Stimulated activated naive CD8-positive, alpha-beta T cell treated with anti-CD3 and anti-CD28 coated beads, Interleukin-15, amount 100 ng/mL, for 72 hours (primary cell): ENCODE data around the gene ITGA1.

Experiments
- ATAC-seq: fragments of 150-1000 bp; cut with Tn5 transposase; 2 replicates; pipeline ENCODE4 v1.10.0; 2021; ENCODE audit warnings: mild to moderate bottlenecking, moderate library complexity
- DNase-seq, 2 donors: peaks; one replicate each; pipeline ENCODE4 v3.0.0; 2021 to 2022
- H3K27ac Mint-ChIP-seq, 2 donors: one replicate each; pipeline ENCODE4 v1.8.0; 2022; ENCODE audit warnings: mild to moderate bottlenecking in 2 of 2, mixed read lengths in 2 of 2, moderate library complexity in 2 of 2
- H3K27me3 Mint-ChIP-seq: one replicate; pipeline ENCODE4 v1.8.0; 2022; ENCODE audit warnings: mixed read lengths
- H3K4me1 Mint-ChIP-seq: one replicate; pipeline ENCODE4 v1.8.0; 2022; ENCODE audit warnings: mild to moderate bottlenecking, mixed read lengths
- H3K4me3 Mint-ChIP-seq, 2 donors: one replicate each; pipeline ENCODE4 v1.8.0; 2022; ENCODE audit warnings: mild to moderate bottlenecking in 2 of 2, mixed read lengths in 2 of 2, moderate library complexity in 1 of 2
- H3K9me3 Mint-ChIP-seq, 2 donors: one replicate each; pipeline ENCODE4 v1.8.0; 2022; ENCODE audit warnings: mixed read lengths in 2 of 2

The ITGA1 gene

GRCh38 chr5:52784737-52785136 is 3.0 kb upstream of the ITGA1 start:
- no peak for ATAC-seq
- Mint-ChIP-seq H3K9me3 (no peaks in the 10 kb centered on the region), H3K4me1 (peaks cover 24% of the 10 kb centered on the region), H3K4me3 (no peak overlapping the region), H3K27me3 (no peaks in the 10 kb centered on the region), H3K27ac (no peak overlapping the region)
- no peak for DNase-seq

- Mint-ChIP-seq H3K9me3 (no peaks in the 10 kb centered on the region), H3K27ac (no peak overlapping the region), H3K27me3 (no peaks in the 10 kb centered on the region), H3K4me3 (peak overlapping the region in 1 of 2 donors; percentile 21), H3K4me1 (peaks cover 39% of the 10 kb centered on the region)
- ATAC-seq (no peak), DNase-seq (no peak)
These were observed 1.3 kb upstream of the ITGA1 start for GRCh38 chr5:52786391-52786790.

- DNase-seq: peak in 1 of 2 donors; percentile 20
- H3K27ac Mint-ChIP-seq: peak overlapping the region in 1 of 2 donors; percentile 92
- H3K9me3 Mint-ChIP-seq: no peaks in the 10 kb centered on the region
- peaks cover 39% of the 10 kb centered on the region for H3K4me1 Mint-ChIP-seq
- peak overlapping the region; percentile 89 to 93 for H3K4me3 Mint-ChIP-seq
- peak; percentile 28 for ATAC-seq
- H3K27me3 Mint-ChIP-seq: no peaks in the 10 kb centered on the region
These were observed 642 bp upstream of the ITGA1 start for GRCh38 chr5:52786949-52787599.

GRCh38 chr5:52788505-52788821 is 747 bp downstream of the ITGA1 start:
- peak overlapping the region; percentile 89 to 93 for H3K4me3 Mint-ChIP-seq
- no peaks in the 10 kb centered on the region for H3K27me3 Mint-ChIP-seq
- H3K27ac Mint-ChIP-seq: no peak overlapping the region
- DNase-seq: no peak
- no peak for ATAC-seq
- H3K9me3 Mint-ChIP-seq: no peaks in the 10 kb centered on the region
- H3K4me1 Mint-ChIP-seq: peaks cover 35% of the 10 kb centered on the region

GRCh38 chr5:52789378-52789777 is 1.7 kb downstream of the ITGA1 start:
- Mint-ChIP-seq H3K4me3 (peak overlapping the region; percentile 89 to 93), H3K9me3 (no peaks in the 10 kb centered on the region), H3K27ac (peak overlapping the region in 1 of 2 donors; percentile 64), H3K4me1 (peaks cover 33% of the 10 kb centered on the region), H3K27me3 (no peaks in the 10 kb centered on the region)
- DNase-seq (no peak), ATAC-seq (no peak)

GRCh38 chr5:52789851-52790250 is 2.1 kb downstream of the ITGA1 start:
- H3K4me1 Mint-ChIP-seq: peaks cover 33% of the 10 kb centered on the region
- no peak overlapping the region for H3K27ac Mint-ChIP-seq
- ATAC-seq: no peak
- no peaks in the 10 kb centered on the region for H3K27me3 Mint-ChIP-seq
- H3K9me3 Mint-ChIP-seq: no peaks in the 10 kb centered on the region
- peak overlapping the region; percentile 89 to 93 for H3K4me3 Mint-ChIP-seq
- no peak for DNase-seq

GRCh38 chr5:52791366-52791765 is 3.6 kb downstream of the ITGA1 start:
- Mint-ChIP-seq H3K4me3 (no peak overlapping the region), H3K9me3 (no peaks in the 10 kb centered on the region), H3K27me3 (no peaks in the 10 kb centered on the region), H3K4me1 (peaks cover 31% of the 10 kb centered on the region), H3K27ac (no peak overlapping the region)
- no peak for ATAC-seq
- no peak for DNase-seq

- H3K27me3 Mint-ChIP-seq: no peaks in the 10 kb centered on the region
- DNase-seq: no peak
- no peak overlapping the region for H3K27ac Mint-ChIP-seq
- H3K4me1 Mint-ChIP-seq: peaks cover 43% of the 10 kb centered on the region
- H3K9me3 Mint-ChIP-seq: no peaks in the 10 kb centered on the region
- H3K4me3 Mint-ChIP-seq: no peak overlapping the region
- ATAC-seq: no peak
These were observed 6.8 kb downstream of the ITGA1 start for GRCh38 chr5:52794519-52794918.

- no peak overlapping the region for H3K27ac Mint-ChIP-seq
- H3K4me1 Mint-ChIP-seq: peaks cover 34% of the 10 kb centered on the region
- H3K4me3 Mint-ChIP-seq: no peak overlapping the region
- no peak for DNase-seq
- no peaks in the 10 kb centered on the region for H3K9me3 Mint-ChIP-seq
- H3K27me3 Mint-ChIP-seq: no peaks in the 10 kb centered on the region
- ATAC-seq: no peak
These were observed 8.3 kb downstream of the ITGA1 start for GRCh38 chr5:52796031-52796430.

- DNase-seq (no peak), ATAC-seq (no peak)
- Mint-ChIP-seq H3K9me3 (no peaks in the 10 kb centered on the region), H3K4me1 (peaks cover 37% of the 10 kb centered on the region), H3K4me3 (no peak overlapping the region), H3K27ac (no peak overlapping the region), H3K27me3 (no peaks in the 10 kb centered on the region)
These were observed 8.9 kb downstream of the ITGA1 start for GRCh38 chr5:52796516-52797103.

- ATAC-seq (no peak), DNase-seq (no peak)
- Mint-ChIP-seq H3K27ac (no peak overlapping the region), H3K9me3 (no peaks in the 10 kb centered on the region), H3K4me1 (peaks cover 39% of the 10 kb centered on the region), H3K4me3 (peak overlapping the region; percentile 88 to 97), H3K27me3 (no peaks in the 10 kb centered on the region)
These were observed 11.2 kb downstream of the ITGA1 start for GRCh38 chr5:52798938-52799337.

- ATAC-seq: peak; percentile 41
- no peak for DNase-seq
- H3K9me3 Mint-ChIP-seq: no peaks in the 10 kb centered on the region
- H3K4me3 Mint-ChIP-seq: peak overlapping the region; percentile 88 to 97
- H3K4me1 Mint-ChIP-seq: peaks cover 44% of the 10 kb centered on the region
- H3K27me3 Mint-ChIP-seq: no peaks in the 10 kb centered on the region
- H3K27ac Mint-ChIP-seq: peak overlapping the region; percentile 94 to 97
These were observed 11.8 kb downstream of the ITGA1 start for GRCh38 chr5:52799358-52799982.

- H3K27ac Mint-ChIP-seq: peak overlapping the region; percentile 94 to 97
- H3K4me3 Mint-ChIP-seq: peak overlapping the region; percentile 88 to 97
- H3K4me1 Mint-ChIP-seq: peaks cover 48% of the 10 kb centered on the region
- DNase-seq (peak; percentile 93 to 95), ATAC-seq (peak; percentile 93)
- no peaks in the 10 kb centered on the region for H3K9me3 Mint-ChIP-seq
- no peaks in the 10 kb centered on the region for H3K27me3 Mint-ChIP-seq
These were observed 12.3 kb downstream of the ITGA1 start for GRCh38 chr5:52799983-52800393.

- Mint-ChIP-seq H3K4me1 (peaks cover 54% of the 10 kb centered on the region), H3K4me3 (peak overlapping the region; percentile 88 to 97), H3K27me3 (no peaks in the 10 kb centered on the region), H3K27ac (peak overlapping the region; percentile 94 to 97), H3K9me3 (no peaks in the 10 kb centered on the region)
- peak; percentile 79 for ATAC-seq
- DNase-seq: peak; percentile 52 to 68
These were observed 12.9 kb downstream of the ITGA1 start for GRCh38 chr5:52800394-52801213.

GRCh38 chr5:52801329-52801728 is 13.6 kb downstream of the ITGA1 start:
- peak overlapping the region; percentile 88 to 97 for H3K4me3 Mint-ChIP-seq
- H3K27me3 Mint-ChIP-seq: no peaks in the 10 kb centered on the region
- ATAC-seq: no peak
- peak overlapping the region; percentile 7 to 94 for H3K27ac Mint-ChIP-seq
- no peak for DNase-seq
- H3K4me1 Mint-ChIP-seq: peaks cover 60% of the 10 kb centered on the region
- no peaks in the 10 kb centered on the region for H3K9me3 Mint-ChIP-seq
